ENCODE data around the gene ITGA2B. TPM values are rescaled to one million over a fixed set of nuclear protein-coding genes. Genes with fewer than 3 reads are reported as not detected.

ITGA2B gene
- total RNA-seq (ENCODE audit: unreplicated experiment): 4.3 TPM
- long read RNA-seq: 0 reads

DNA sequence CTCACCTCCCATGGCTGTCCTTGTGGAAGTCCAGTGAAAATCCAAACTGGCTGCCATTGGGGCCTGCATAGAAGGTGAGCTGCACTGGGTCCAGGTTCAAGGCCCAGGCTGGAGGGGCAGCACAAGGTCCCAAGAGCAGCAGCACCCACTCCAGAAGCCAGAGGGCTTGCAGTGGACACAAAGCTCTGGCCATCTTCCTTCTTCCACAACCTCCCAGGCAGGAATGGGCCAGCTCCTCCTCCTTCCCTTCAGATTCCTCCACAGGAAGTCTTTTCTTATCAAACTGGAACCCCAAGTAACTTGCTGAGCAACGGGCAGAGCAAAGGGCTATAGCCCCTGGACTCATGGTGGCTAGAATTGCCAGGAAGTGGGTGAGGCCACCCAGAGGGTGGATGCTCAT lies at the start of gene ITGA2B:
TSS of gene ITGA2B (minus strand) at position 369 of the 400 bp plus-strand sequence. CDS start at position 193, 176 bp downstream.
- TF ChIP-seq, protein P1, sequence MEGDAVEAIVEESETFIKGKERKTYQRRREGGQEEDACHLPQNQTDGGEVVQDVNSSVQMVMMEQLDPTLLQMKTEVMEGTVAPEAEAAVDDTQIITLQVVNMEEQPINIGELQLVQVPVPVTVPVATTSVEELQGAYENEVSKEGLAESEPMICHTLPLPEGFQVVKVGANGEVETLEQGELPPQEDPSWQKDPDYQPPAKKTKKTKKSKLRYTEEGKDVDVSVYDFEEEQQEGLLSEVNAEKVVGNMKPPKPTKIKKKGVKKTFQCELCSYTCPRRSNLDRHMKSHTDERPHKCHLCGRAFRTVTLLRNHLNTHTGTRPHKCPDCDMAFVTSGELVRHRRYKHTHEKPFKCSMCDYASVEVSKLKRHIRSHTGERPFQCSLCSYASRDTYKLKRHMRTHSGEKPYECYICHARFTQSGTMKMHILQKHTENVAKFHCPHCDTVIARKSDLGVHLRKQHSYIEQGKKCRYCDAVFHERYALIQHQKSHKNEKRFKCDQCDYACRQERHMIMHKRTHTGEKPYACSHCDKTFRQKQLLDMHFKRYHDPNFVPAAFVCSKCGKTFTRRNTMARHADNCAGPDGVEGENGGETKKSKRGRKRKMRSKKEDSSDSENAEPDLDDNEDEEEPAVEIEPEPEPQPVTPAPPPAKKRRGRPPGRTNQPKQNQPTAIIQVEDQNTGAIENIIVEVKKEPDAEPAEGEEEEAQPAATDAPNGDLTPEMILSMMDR (IDR thresholded peaks at IDR 0.05; ENCODE audit: unreplicated experiment): no peak
- H3K27me3 Mint-ChIP-seq (ENCODE audit: unreplicated experiment): peaks cover 9% of the 10 kb centered on the region

DNA sequence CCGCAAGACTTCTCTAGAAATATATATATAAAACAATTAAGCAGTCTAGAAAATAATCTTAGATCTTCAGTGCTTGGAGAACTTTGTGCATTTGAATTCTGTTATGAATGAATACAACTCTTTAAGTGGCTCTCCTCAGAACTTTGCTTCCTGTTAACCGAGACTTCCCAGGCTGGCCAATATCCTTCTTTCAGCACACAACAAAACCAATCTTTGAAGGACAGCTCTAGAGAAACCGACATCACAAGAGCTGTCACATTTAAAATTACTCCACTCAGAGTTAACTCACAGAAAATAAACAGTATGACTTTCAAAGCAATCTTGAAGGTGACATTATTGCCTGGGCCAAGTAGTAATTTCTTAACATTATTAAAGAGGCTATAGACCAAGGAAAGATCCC lies 49.7 kb upstream of the ITGA2B start:
- H3K27me3 Mint-ChIP-seq (ENCODE audit: unreplicated experiment): no peaks in the 10 kb centered on the region
- peak overlapping the region; percentile 94 for H3K27ac Mint-ChIP-seq (ENCODE audit: unreplicated experiment)
- H3K36me3 Mint-ChIP-seq (ENCODE audit: low read depth, unreplicated experiment): peaks cover 7% of the 10 kb centered on the region
- peaks cover 27% of the 10 kb centered on the region for H3K4me1 Mint-ChIP-seq (ENCODE audit: unreplicated experiment)
- H3K9me3 Mint-ChIP-seq (ENCODE audit: unreplicated experiment): no peaks in the 10 kb centered on the region
- DNase-seq (ENCODE audit: low spot score): no peak
- TF ChIP-seq, protein P1 (IDR thresholded peaks at IDR 0.05; ENCODE audit: unreplicated experiment): no peak
- no peak overlapping the region for H3K4me3 Mint-ChIP-seq (ENCODE audit: unreplicated experiment)

More for the DNA sequence above, at the start of gene ITGA2B:
- Mint-ChIP-seq H3K9me3 (ENCODE audit: unreplicated experiment) (no peaks in the 10 kb centered on the region), H3K4me3 (ENCODE audit: unreplicated experiment) (no peak within 1 kb of the TSS), H3K36me3 (ENCODE audit: low read depth, unreplicated experiment) (peaks cover 9% of the 10 kb centered on the region), H3K4me1 (ENCODE audit: unreplicated experiment) (peaks cover 19% of the 10 kb centered on the region), H3K27ac (ENCODE audit: unreplicated experiment) (no peak within 1 kb of the TSS)
- DNase-seq (ENCODE audit: low spot score): no peak

DNA sequence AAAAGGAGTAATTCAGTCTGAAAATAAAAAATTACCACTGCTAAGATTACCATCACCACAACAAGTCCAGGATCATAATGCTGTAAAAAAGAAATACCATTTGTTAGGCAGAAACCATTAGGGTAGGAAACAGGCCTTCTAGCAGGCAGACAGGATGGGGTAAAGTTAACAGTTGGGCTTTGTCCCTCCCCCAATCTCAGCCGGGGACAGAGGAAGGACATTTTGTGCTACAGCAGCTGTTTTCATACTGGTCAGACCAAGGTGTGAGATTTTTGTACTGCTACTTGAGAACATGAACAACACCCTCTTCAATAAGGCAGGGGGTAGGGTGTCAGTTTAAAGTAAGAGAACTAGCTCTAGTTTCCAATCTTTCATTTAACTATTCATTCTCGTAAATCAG lies 49.2 kb upstream of the ITGA2B start:
- no peaks in the 10 kb centered on the region for H3K9me3 Mint-ChIP-seq (ENCODE audit: unreplicated experiment)
- TF ChIP-seq, protein P1 (IDR thresholded peaks at IDR 0.05; ENCODE audit: unreplicated experiment): no peak
- peaks cover 27% of the 10 kb centered on the region for H3K4me1 Mint-ChIP-seq (ENCODE audit: unreplicated experiment)
- H3K27me3 Mint-ChIP-seq (ENCODE audit: unreplicated experiment): no peaks in the 10 kb centered on the region
- DNase-seq (ENCODE audit: low spot score): peak; percentile 11
- peaks cover 10% of the 10 kb centered on the region for H3K36me3 Mint-ChIP-seq (ENCODE audit: low read depth, unreplicated experiment)
- peak overlapping the region; percentile 49 for H3K4me3 Mint-ChIP-seq (ENCODE audit: unreplicated experiment)
- peak overlapping the region; percentile 94 for H3K27ac Mint-ChIP-seq (ENCODE audit: unreplicated experiment)

DNA sequence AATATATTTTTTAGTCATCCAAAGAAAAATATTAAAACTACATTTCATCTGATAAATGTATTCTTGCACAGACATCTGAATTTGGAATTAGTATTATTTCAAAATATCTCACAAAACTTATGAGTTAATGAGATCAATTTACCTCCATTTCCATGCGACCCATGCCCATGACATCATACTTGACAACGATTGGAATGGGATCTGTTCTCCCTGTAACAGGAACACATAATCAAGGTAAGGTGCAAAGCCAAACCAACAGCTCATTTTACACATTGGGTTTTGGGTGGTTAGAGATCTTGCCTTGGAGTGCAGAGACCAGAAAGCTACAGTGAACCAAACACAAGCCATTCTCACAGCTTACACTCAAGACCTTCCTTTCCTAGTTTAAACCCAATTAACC lies 46.9 kb upstream of the ITGA2B start:
- peaks cover 26% of the 10 kb centered on the region for H3K36me3 Mint-ChIP-seq (ENCODE audit: low read depth, unreplicated experiment)
- no peak overlapping the region for H3K4me3 Mint-ChIP-seq (ENCODE audit: unreplicated experiment)
- H3K4me1 Mint-ChIP-seq (ENCODE audit: unreplicated experiment): peaks cover 27% of the 10 kb centered on the region
- H3K27ac Mint-ChIP-seq (ENCODE audit: unreplicated experiment): no peak overlapping the region
- TF ChIP-seq, protein P1 (IDR thresholded peaks at IDR 0.05; ENCODE audit: unreplicated experiment): no peak
- DNase-seq (ENCODE audit: low spot score): no peak
- H3K27me3 Mint-ChIP-seq (ENCODE audit: unreplicated experiment): no peaks in the 10 kb centered on the region
- H3K9me3 Mint-ChIP-seq (ENCODE audit: unreplicated experiment): no peaks in the 10 kb centered on the region

DNA sequence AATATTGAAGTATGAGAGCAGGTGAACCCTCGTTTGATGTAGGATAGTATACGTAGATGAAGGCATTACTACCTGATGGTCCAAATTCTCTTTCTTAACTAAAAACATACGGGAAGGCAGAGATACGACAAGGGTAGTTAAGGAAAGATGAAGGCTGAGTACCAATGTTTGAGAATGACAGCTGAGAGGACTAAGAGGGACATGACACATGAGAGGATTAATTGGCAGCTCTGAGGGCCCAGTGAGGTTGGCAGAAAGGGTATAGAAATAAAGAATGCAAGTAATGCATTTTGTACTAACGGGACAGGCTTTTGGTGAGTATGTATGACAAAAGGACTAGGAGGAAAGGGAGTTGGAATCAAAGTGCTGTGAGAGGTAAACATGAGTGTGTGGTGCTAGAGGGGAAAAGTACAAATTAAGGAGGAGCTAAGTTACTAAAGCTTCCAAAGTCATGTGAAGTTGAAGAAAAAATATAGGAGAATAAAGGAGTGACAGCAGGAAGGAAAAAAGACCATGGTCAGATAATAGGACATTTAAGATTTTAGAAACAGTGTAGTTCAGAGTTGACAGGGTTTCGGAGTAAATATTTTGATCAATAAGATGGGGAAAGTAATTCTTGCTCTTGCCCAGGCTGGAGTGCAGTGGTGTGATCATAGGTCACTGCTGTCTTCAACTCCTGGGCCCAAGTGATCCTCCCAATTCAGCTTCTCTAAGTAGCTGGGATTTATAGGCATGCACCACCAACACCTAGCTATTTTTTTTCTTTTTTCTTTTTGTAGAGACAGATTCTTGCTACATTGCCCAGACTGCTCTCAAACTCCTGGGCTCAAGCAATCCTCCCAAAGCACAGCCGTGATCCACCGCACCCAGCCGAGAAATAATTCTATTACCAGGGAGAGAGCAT lies 43.1 kb upstream of the ITGA2B start:
- no peak overlapping the region for H3K27ac Mint-ChIP-seq (ENCODE audit: unreplicated experiment)
- H3K36me3 Mint-ChIP-seq (ENCODE audit: low read depth, unreplicated experiment): peaks cover 29% of the 10 kb centered on the region
- H3K27me3 Mint-ChIP-seq (ENCODE audit: unreplicated experiment): peaks cover 1% of the 10 kb centered on the region
- H3K9me3 Mint-ChIP-seq (ENCODE audit: unreplicated experiment): no peaks in the 10 kb centered on the region
- no peak for DNase-seq (ENCODE audit: low spot score)
- peak overlapping the region; percentile 6 for H3K4me3 Mint-ChIP-seq (ENCODE audit: unreplicated experiment)
- H3K4me1 Mint-ChIP-seq (ENCODE audit: unreplicated experiment): peaks cover 2% of the 10 kb centered on the region
- TF ChIP-seq, protein P1 (IDR thresholded peaks at IDR 0.05; ENCODE audit: unreplicated experiment): no peak

Measured in endothelial cell (in vitro differentiated cells).